Gastroesophageal sphincter (tissue), 3 donors: ENCODE data around the gene EPAS1.

Experiments
- POLR2A ChIP-seq, 2 donors: fragments of 450-650 bp; IDR thresholded peaks; one replicate each; pipeline ENCODE4 v1.6.1; 2017; ENCODE audit warnings: antibody characterized with exemption in 2 of 2, mild to moderate bottlenecking in 2 of 2, moderate library complexity in 1 of 2
- TF ChIP-seq, protein P1 (sequence below), 4 experiments: fragments of 200-600 bp in 2 of 4; fragments of 450-650 bp in 2 of 4; sonication (generic) in 1 of 4; IDR thresholded peaks; one replicate each; pipeline ENCODE4 v1.5.1; 2017 to 2019; ENCODE audit warnings: antibody characterized with exemption in 4 of 4, mild to moderate bottlenecking in 2 of 4, moderate library complexity in 2 of 4

DNA sequence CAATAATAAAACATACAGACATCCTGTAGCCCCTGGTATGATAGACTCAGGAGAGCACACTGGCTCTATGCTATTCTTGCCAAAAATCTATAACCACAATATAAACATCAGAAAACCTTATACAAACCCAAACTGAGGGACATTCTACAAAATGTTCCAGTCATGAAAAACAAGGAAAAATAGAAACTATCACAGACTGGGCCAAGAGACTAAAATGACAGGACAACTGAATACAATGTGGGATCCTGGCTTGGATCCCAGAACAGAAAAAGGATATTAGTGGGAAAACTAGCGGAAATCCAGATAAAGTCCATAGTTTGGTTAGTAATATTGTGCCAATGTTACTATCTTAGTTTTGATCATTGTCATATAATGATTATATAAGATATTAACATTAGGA, 29.6 kb upstream of the EPAS1 start:
- TF ChIP-seq, protein P1, sequence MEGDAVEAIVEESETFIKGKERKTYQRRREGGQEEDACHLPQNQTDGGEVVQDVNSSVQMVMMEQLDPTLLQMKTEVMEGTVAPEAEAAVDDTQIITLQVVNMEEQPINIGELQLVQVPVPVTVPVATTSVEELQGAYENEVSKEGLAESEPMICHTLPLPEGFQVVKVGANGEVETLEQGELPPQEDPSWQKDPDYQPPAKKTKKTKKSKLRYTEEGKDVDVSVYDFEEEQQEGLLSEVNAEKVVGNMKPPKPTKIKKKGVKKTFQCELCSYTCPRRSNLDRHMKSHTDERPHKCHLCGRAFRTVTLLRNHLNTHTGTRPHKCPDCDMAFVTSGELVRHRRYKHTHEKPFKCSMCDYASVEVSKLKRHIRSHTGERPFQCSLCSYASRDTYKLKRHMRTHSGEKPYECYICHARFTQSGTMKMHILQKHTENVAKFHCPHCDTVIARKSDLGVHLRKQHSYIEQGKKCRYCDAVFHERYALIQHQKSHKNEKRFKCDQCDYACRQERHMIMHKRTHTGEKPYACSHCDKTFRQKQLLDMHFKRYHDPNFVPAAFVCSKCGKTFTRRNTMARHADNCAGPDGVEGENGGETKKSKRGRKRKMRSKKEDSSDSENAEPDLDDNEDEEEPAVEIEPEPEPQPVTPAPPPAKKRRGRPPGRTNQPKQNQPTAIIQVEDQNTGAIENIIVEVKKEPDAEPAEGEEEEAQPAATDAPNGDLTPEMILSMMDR (IDR thresholded peaks at IDR 0.05) = no peak
- no peak for TF ChIP-seq POLR2A (IDR thresholded peaks at IDR 0.05)
